ENCODE results near the gene ERG28.

DNA sequence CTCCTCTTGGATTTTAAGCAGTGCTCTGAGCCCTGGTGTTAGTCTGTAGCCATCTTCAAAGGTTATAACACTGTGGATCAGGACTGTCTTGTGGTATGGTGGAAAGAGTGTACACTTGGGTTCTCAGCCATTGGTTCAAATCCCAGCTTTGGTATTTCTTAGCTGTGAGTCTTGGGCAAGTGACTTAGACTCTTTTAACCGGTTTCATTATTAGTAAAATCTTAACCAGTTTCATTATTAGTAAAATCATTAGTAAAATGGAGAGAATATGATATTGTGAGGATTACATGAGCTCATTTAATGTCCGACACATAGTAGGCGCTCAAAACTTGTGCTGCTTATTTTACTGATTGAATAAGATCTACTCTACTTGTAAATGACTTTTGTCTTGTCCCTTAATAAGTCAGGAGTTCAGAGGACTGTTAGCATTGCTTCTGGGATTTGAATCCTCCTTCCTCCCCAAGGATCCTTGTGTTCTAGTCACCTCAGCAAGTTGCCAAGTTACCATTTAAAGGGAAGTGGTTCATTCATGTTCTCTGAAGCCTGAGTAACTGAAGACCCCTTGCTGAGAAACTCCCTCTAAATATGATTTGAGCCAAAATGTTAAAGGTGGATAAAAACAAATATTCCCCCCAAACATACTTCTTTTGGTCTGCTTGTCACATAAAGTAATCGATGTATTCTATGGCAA is 12.8 kb upstream of the ERG28 start:
- TF ChIP-seq EZH2 (IDR thresholded peaks at IDR 0.05; ENCODE audit: insufficient read depth, poor library complexity, severe bottlenecking) = no peak
- no peak for TF ChIP-seq EZH2phosphoT487 (IDR thresholded peaks at IDR 0.05; ENCODE audit: insufficient read depth, low read depth)
